Osteoblast (primary cell): ENCODE data around the gene STX11. TPM values are rescaled to one million over a fixed set of nuclear protein-coding genes. Genes with fewer than 3 reads are reported as not detected.
"Not testable (repeated sequence)": the region's sequence is repeated elsewhere in the genome, so short reads cannot be mapped to it uniquely, and the experiment has no call there.

Experiments used
- DNase-seq: peaks from one replicate; pipeline ENCODE4 v3.0.0; 2011; ENCODE audit warnings: low spot score, mixed read lengths; ENCODE audit not compliant: insufficient read length; ENCODE audit errors: missing footprints
- H2AFZ ChIP-seq: 2 replicates; pipeline ENCODE4 v1.6.0; 2011; ENCODE audit warnings: mild to moderate bottlenecking, low read length
- H3K27ac ChIP-seq: 2 replicates; pipeline ENCODE4 v1.5.1; 2011; ENCODE audit warnings: mild to moderate bottlenecking, low read depth, low read length, moderate library complexity
- H3K27me3 ChIP-seq: 2 replicates; pipeline ENCODE4 v1.6.0; 2012; ENCODE audit warnings: mild to moderate bottlenecking, control low read depth, inconsistent platforms, low read length, moderate library complexity; ENCODE audit not compliant: insufficient read depth
- H3K36me3 ChIP-seq: 2 replicates; pipeline ENCODE4 v1.5.1; 2011; ENCODE audit warnings: mild to moderate bottlenecking, low read length, control low read depth, moderate library complexity; ENCODE audit not compliant: insufficient read depth
- H3K4me1 ChIP-seq: 2 replicates; pipeline ENCODE4 v1.5.1; 2011; ENCODE audit warnings: mild to moderate bottlenecking, low read length, control low read depth, moderate library complexity; ENCODE audit not compliant: insufficient read depth
- H3K4me2 ChIP-seq: 2 replicates; pipeline ENCODE4 v1.6.0; 2011; ENCODE audit warnings: mild to moderate bottlenecking, low read length; ENCODE audit not compliant: insufficient read depth
- H3K4me3 ChIP-seq: fragments of 200-600 bp; sonication (generic); 3 replicates; pipeline ENCODE4 v1.5.1; 2012; ENCODE audit warnings: mild to moderate bottlenecking, low read length, inconsistent platforms; ENCODE audit not compliant: insufficient read depth
- H3K79me2 ChIP-seq: 2 replicates; pipeline ENCODE4 v1.6.0; 2012; ENCODE audit warnings: mild to moderate bottlenecking, low read length, control low read depth, inconsistent platforms; ENCODE audit not compliant: insufficient read depth
- H3K9me3 ChIP-seq: 2 replicates; pipeline ENCODE4 v1.5.1; 2011; ENCODE audit warnings: low read depth, low read length, control low read depth
- H4K20me1 ChIP-seq: 2 replicates; pipeline ENCODE4 v1.6.0; 2012; ENCODE audit warnings: mild to moderate bottlenecking, low read length, control low read depth; ENCODE audit not compliant: insufficient read depth
- CTCF ChIP-seq: IDR thresholded peaks from 2 replicates; pipeline ENCODE4 v1.5.1; 2011; ENCODE audit warnings: mild to moderate bottlenecking, low read depth, low read length, moderate library complexity; ENCODE audit errors: extremely low read depth
- total RNA-seq: library from RNA; depleted of rRNA; stranded (reverse); fragments of >200 nt; gene quantifications from 2 replicates; pipeline ENCODE4 v1.2.3, GENCODE V29; 2012

Gene STX11
- total RNA-seq, 1 donor = 0.36 TPM

- DNase-seq = no peak
- H3K4me1 ChIP-seq = no peaks in the 10 kb centered on the region
- H2AFZ ChIP-seq = no peak overlapping the region
- no peak overlapping the region for H3K4me3 ChIP-seq
- no peaks in the 10 kb centered on the region for H4K20me1 ChIP-seq
- no peak overlapping the region for H3K27ac ChIP-seq
- H3K36me3 ChIP-seq = no peaks in the 10 kb centered on the region
- H3K9me3 ChIP-seq = no peaks in the 10 kb centered on the region
- no peak for TF ChIP-seq CTCF
- H3K27me3 ChIP-seq = no peaks in the 10 kb centered on the region
- no peak overlapping the region for H3K4me2 ChIP-seq
- H3K79me2 ChIP-seq = no peaks in the 10 kb centered on the region
Measured at GRCh38 chr6:144181639-144182038, 31.3 kb downstream of the STX11 start.

GRCh38 chr6:144184186-144184585, 33.9 kb downstream of the STX11 start:
- not testable (repeated sequence) for H3K36me3 ChIP-seq, H2AFZ ChIP-seq, H3K79me2 ChIP-seq, H3K27me3 ChIP-seq, H3K4me2 ChIP-seq, H3K4me1 ChIP-seq, H3K27ac ChIP-seq, H3K9me3 ChIP-seq, DNase-seq, H3K4me3 ChIP-seq, H4K20me1 ChIP-seq

GRCh38 chr6:144185133-144185836, 35.0 kb downstream of the STX11 start:
- Histone ChIP-seq H3K4me1 (no peaks in the 10 kb centered on the region), H4K20me1 (no peaks in the 10 kb centered on the region), H3K4me2 (no peak overlapping the region), H3K79me2 (no peaks in the 10 kb centered on the region), H3K27me3 (no peaks in the 10 kb centered on the region), H3K27ac (no peak overlapping the region), H3K36me3 (no peaks in the 10 kb centered on the region), H3K9me3 (no peaks in the 10 kb centered on the region), H3K4me3 (no peak overlapping the region), H2AFZ (no peak overlapping the region)
- TF ChIP-seq CTCF = no peak
- no peak for DNase-seq

GRCh38 chr6:144186817-144187625, 36.7 kb downstream of the STX11 start:
- Histone ChIP-seq H3K4me2 (no peak overlapping the region), H3K36me3 (no peaks in the 10 kb centered on the region), H3K27ac (no peak overlapping the region), H3K27me3 (no peaks in the 10 kb centered on the region), H3K4me1 (no peaks in the 10 kb centered on the region), H4K20me1 (no peaks in the 10 kb centered on the region), H2AFZ (no peak overlapping the region), H3K9me3 (no peaks in the 10 kb centered on the region), H3K4me3 (no peak overlapping the region), H3K79me2 (no peaks in the 10 kb centered on the region)
- no peak for TF ChIP-seq CTCF
- no peak for DNase-seq
